ENCODE results near the gene ZNRF3.
"Not testable (repeated sequence)": the region's sequence is repeated elsewhere in the genome, so short reads cannot be mapped to it uniquely, and the experiment has no call there.

Gene ZNRF3

GRCh38 chr22:28906312-28906711, 22.9 kb downstream of the ZNRF3 start (continued):
- TF ChIP-seq POU6F1 (CRISPR knock-in tag; IDR thresholded peaks at IDR 0.05; ENCODE audit: borderline replicate concordance, low read depth) (no peak), RARB (CRISPR knock-in tag; IDR thresholded peaks at IDR 0.05) (no peak), TOX (CRISPR knock-in tag; IDR thresholded peaks at IDR 0.05; ENCODE audit: borderline replicate concordance) (no peak), CSDC2 (CRISPR knock-in tag; IDR thresholded peaks at IDR 0.05) (no peak), PATZ1 (CRISPR knock-in tag; IDR thresholded peaks at IDR 0.05; ENCODE audit: borderline replicate concordance) (no peak), ISL1 (CRISPR knock-in tag; IDR thresholded peaks at IDR 0.05) (no peak)

GRCh38 chr22:28907311-28908008, 24.1 kb downstream of the ZNRF3 start:
- ATAC-seq, result no peak
- no peak for TF ChIP-seq TCF4 (CRISPR knock-in tag; IDR thresholded peaks at IDR 0.05; ENCODE audit: borderline replicate concordance)
- TF ChIP-seq ZC3H10 (CRISPR knock-in tag; IDR thresholded peaks at IDR 0.05), result no peak
- no peak for TF ChIP-seq GLIS3 (CRISPR knock-in tag; IDR thresholded peaks at IDR 0.05)
- TF ChIP-seq SNAI2 (CRISPR knock-in tag; IDR thresholded peaks at IDR 0.05), result no peak
- no peak for TF ChIP-seq ISL1 (CRISPR knock-in tag; IDR thresholded peaks at IDR 0.05)

GRCh38 chr22:28908810-28909209, 25.4 kb downstream of the ZNRF3 start:
- ATAC-seq, result not testable (repeated sequence)

DNA sequence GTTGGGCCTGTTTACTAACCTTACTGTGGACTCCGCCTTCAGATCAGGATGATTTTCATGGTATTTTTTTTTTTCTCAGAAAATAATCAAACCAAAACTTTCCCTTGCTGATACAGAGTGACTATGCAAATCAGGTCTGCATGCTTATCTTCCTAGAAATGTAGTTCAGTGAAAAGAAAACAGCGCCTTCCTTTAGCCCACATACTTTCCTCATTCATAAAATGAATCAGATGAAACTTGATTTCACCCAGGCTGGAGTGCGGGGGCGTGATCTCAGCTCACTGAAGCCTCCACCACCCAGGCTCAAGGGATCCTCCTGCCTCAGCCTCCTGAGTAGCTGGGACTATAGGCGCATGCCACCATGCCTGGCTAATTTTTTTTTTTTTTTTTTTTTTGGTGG, 26.0 kb downstream of the ZNRF3 start:
- TF ChIP-seq BACH2 (CRISPR knock-in tag; IDR thresholded peaks at IDR 0.05; ENCODE audit: borderline replicate concordance), result no peak
- TF ChIP-seq ARNTL (CRISPR knock-in tag; IDR thresholded peaks at IDR 0.05; ENCODE audit: borderline replicate concordance, low read depth), result no peak
- TF ChIP-seq POU6F1 (CRISPR knock-in tag; IDR thresholded peaks at IDR 0.05; ENCODE audit: borderline replicate concordance, low read depth), result no peak
- no peak for TF ChIP-seq SNAI2 (CRISPR knock-in tag; IDR thresholded peaks at IDR 0.05)
- TF ChIP-seq, protein P1, sequence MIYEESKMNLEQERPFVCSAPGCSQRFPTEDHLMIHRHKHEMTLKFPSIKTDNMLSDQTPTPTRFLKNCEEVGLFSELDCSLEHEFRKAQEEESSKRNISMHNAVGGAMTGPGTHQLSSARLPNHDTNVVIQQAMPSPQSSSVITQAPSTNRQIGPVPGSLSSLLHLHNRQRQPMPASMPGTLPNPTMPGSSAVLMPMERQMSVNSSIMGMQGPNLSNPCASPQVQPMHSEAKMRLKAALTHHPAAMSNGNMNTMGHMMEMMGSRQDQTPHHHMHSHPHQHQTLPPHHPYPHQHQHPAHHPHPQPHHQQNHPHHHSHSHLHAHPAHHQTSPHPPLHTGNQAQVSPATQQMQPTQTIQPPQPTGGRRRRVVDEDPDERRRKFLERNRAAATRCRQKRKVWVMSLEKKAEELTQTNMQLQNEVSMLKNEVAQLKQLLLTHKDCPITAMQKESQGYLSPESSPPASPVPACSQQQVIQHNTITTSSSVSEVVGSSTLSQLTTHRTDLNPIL (CRISPR knock-in tag; IDR thresholded peaks at IDR 0.05; ENCODE audit: low read depth), result no peak
- TF ChIP-seq GLIS3 (CRISPR knock-in tag; IDR thresholded peaks at IDR 0.05), result no peak
- TF ChIP-seq ISL1 (CRISPR knock-in tag; IDR thresholded peaks at IDR 0.05), result no peak
- no peak for ATAC-seq

DNA sequence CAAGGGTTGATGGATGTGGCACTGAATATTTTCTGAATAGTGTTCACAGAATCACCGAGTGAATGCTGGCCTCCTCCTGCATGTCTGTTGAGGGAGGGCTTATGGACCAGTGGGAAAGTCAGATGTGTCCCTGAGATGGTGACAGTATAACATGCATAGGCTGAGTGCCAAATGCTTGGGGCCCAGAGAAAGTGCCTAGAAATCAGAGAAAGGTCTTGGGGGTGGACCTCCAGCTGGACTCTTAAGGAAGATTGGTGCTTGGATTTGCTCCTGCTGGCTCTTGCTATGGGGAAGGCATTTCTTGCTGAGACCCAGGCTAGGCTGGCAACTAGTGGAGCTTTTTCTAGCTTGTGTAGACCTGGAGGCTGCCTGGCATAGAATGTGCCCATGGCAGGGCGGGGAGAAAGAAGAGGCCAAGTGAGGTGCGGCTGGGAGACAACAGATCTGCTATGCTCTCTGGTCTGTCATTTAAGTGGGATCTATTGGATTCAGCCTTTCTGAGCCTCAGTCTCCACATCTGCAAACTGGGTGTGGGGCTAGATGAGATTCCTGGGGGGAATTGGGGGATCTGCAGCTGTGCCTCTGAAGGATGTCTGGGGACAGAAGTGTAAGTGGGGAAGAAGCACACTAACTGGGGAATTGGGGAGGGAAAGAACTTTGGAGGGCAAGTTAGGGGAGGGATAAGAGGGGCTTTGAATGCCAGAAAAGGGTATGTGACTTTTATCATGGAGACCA, 27.4 kb downstream of the ZNRF3 start:
- TF ChIP-seq BACH2 (CRISPR knock-in tag; IDR thresholded peaks at IDR 0.05; ENCODE audit: borderline replicate concordance) (no peak), ZFP3 (CRISPR knock-in tag; IDR thresholded peaks at IDR 0.05) (no peak), PATZ1 (CRISPR knock-in tag; IDR thresholded peaks at IDR 0.05; ENCODE audit: borderline replicate concordance) (no peak), RARB (CRISPR knock-in tag; IDR thresholded peaks at IDR 0.05) (no peak)
- TF ChIP-seq, protein P1 (CRISPR knock-in tag; IDR thresholded peaks at IDR 0.05; ENCODE audit: low read depth), result no peak
- ATAC-seq, result no peak

All from SK-N-SH treated with all-trans-retinoic acid at 6 μM for 48 hours (cell line).